HL-60 (cell line): ENCODE data around the gene CIRBP.

Experiments
- CTCF ChIP-seq: IDR thresholded peaks from one replicate; pipeline ENCODE4 v1.5.1; 2011; ENCODE audit warnings: low read length, control low read depth, inconsistent platforms; ENCODE audit not compliant: insufficient read depth
- GABPA ChIP-seq: IDR thresholded peaks from 2 replicates; pipeline ENCODE4 v1.6.1; 2012; ENCODE audit warnings: low read depth

- TF ChIP-seq GABPA (peak; percentile 16; the same call in 1 of the 2 replicates), CTCF (no peak)
These were observed 19.7 kb upstream of the CIRBP start for GRCh38 chr19:1249298-1249989.
